Panc1 (cell line): Measurements from ENCODE around the gene GPC6.

Experiments
- POLR2AphosphoS5 ChIP-seq: IDR thresholded peaks from 2 replicates; pipeline ENCODE4 v1.6.1; 2012; ENCODE audit warnings: mild to moderate bottlenecking, low read depth, low read length, moderate library complexity
- REST ChIP-seq, 2 experiments: IDR thresholded peaks; 2 replicates each; pipeline ENCODE4 v1.6.1; 2011 to 2012; ENCODE audit warnings: low read depth in 2 of 2, control low read depth in 1 of 2, low read length in 1 of 2, mild to moderate bottlenecking in 1 of 2, moderate library complexity in 1 of 2; ENCODE audit not compliant: insufficient read depth in 1 of 2
- SIN3A ChIP-seq: IDR thresholded peaks from 2 replicates; pipeline ENCODE4 v1.6.1; 2012; ENCODE audit warnings: low read depth, mild to moderate bottlenecking, low read length, moderate library complexity, borderline replicate concordance; ENCODE audit not compliant: insufficient read depth
- TCF7L2 ChIP-seq: IDR thresholded peaks from 2 replicates; pipeline ENCODE4 v1.6.1; 2011; ENCODE audit warnings: mild to moderate bottlenecking, low read depth, low read length, inconsistent platforms
- TF ChIP-seq, protein P1 (sequence below): fragments of 450-650 bp; IDR thresholded peaks from 2 replicates; pipeline ENCODE4 v1.5.1; 2017; ENCODE audit warnings: mild to moderate bottlenecking

- TF ChIP-seq, protein P1, sequence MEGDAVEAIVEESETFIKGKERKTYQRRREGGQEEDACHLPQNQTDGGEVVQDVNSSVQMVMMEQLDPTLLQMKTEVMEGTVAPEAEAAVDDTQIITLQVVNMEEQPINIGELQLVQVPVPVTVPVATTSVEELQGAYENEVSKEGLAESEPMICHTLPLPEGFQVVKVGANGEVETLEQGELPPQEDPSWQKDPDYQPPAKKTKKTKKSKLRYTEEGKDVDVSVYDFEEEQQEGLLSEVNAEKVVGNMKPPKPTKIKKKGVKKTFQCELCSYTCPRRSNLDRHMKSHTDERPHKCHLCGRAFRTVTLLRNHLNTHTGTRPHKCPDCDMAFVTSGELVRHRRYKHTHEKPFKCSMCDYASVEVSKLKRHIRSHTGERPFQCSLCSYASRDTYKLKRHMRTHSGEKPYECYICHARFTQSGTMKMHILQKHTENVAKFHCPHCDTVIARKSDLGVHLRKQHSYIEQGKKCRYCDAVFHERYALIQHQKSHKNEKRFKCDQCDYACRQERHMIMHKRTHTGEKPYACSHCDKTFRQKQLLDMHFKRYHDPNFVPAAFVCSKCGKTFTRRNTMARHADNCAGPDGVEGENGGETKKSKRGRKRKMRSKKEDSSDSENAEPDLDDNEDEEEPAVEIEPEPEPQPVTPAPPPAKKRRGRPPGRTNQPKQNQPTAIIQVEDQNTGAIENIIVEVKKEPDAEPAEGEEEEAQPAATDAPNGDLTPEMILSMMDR: no peak
- TF ChIP-seq POLR2AphosphoS5: no peak
- TF ChIP-seq REST (IDR thresholded peaks at IDR 0.05; ENCODE audit: insufficient read depth in 1 of 2, low read depth in 2 of 2, low read length in 1 of 2): no peak
- TF ChIP-seq TCF7L2: no peak
- TF ChIP-seq SIN3A: no peak
These were observed 544.6 kb downstream of the GPC6 start for GRCh38 chr13:93771227-93771626.
